ENCODE measurements around the gene LRRC8E.
A peak's percentile ranks its signal among the peaks of the same experiment; 100 is the strongest.
"Not testable (repeated sequence)": the region's sequence is repeated elsewhere in the genome, so short reads cannot be mapped to it uniquely, and the experiment has no call there.

LRRC8E gene

GRCh38 chr19:7887408-7888144 lies 734 bp upstream of the LRRC8E start:
- DNase-seq (ENCODE audit: low read depth, low spot score), result no peak

- no peak for DNase-seq (ENCODE audit: low read depth, low spot score)
Measured at GRCh38 chr19:7888826-7889217, 512 bp downstream of the LRRC8E start.

- not testable (repeated sequence) for DNase-seq (ENCODE audit: low read depth, low spot score)
Measured at GRCh38 chr19:7893362-7894101, 5.2 kb downstream of the LRRC8E start.

- DNase-seq (ENCODE audit: low read depth, low spot score), result peak; percentile 79
Measured at GRCh38 chr19:7894612-7895309, 6.5 kb downstream of the LRRC8E start.

GRCh38 chr19:7895565-7895964 lies 7.3 kb downstream of the LRRC8E start:
- DNase-seq (ENCODE audit: low read depth, low spot score), result no peak

GRCh38 chr19:7897292-7897691 lies 9.0 kb downstream of the LRRC8E start:
- DNase-seq (ENCODE audit: low read depth, low spot score), result no peak

GRCh38 chr19:7898967-7899366 lies 10.7 kb downstream of the LRRC8E start:
- DNase-seq (ENCODE audit: low read depth, low spot score), result no peak

- DNase-seq (ENCODE audit: low read depth, low spot score), result no peak
Measured at GRCh38 chr19:7899751-7900378, 11.6 kb downstream of the LRRC8E start.

GRCh38 chr19:7900401-7900870 lies 12.1 kb downstream of the LRRC8E start:
- DNase-seq (ENCODE audit: low read depth, low spot score), result no peak

- DNase-seq (ENCODE audit: low read depth, low spot score), result no peak
Measured at GRCh38 chr19:7900931-7901330, 12.6 kb downstream of the LRRC8E start.

- no peak for DNase-seq (ENCODE audit: low read depth, low spot score)
Measured at GRCh38 chr19:7901337-7901736, 13.0 kb downstream of the LRRC8E start.

GRCh38 chr19:7902796-7903243 lies 14.5 kb downstream of the LRRC8E start:
- no peak for DNase-seq (ENCODE audit: low read depth, low spot score)

GRCh38 chr19:7903244-7904073 lies 15.1 kb downstream of the LRRC8E start, which contains the start of gene MAP2K7:
MAP2K7 (plus strand) TSS chr19:7903877; CDS start chr19:7903945, 68 bp downstream.
- DNase-seq (ENCODE audit: low read depth, low spot score), result peak; percentile 100

GRCh38 chr19:7904074-7905020 lies 16.0 kb downstream of the LRRC8E start:
- DNase-seq (ENCODE audit: low read depth, low spot score), result peak; percentile 44

- no peak for DNase-seq (ENCODE audit: low read depth, low spot score)
Measured at GRCh38 chr19:7905268-7905667, 17.0 kb downstream of the LRRC8E start.

- no peak for DNase-seq (ENCODE audit: low read depth, low spot score)
Measured at GRCh38 chr19:7905859-7906258, 17.5 kb downstream of the LRRC8E start.

- no peak for DNase-seq (ENCODE audit: low read depth, low spot score)
Measured at GRCh38 chr19:7907122-7907521, 18.8 kb downstream of the LRRC8E start.

GRCh38 chr19:7907544-7907943 lies 19.2 kb downstream of the LRRC8E start:
- no peak for DNase-seq (ENCODE audit: low read depth, low spot score)

- no peak for DNase-seq (ENCODE audit: low read depth, low spot score)
Measured at GRCh38 chr19:7908078-7908699, 19.9 kb downstream of the LRRC8E start.
